ENCODE results near the gene ATP11A.
"Not testable (repeated sequence)": the region's sequence is repeated elsewhere in the genome, so short reads cannot be mapped to it uniquely, and the experiment has no call there.

The ATP11A gene

DNA sequence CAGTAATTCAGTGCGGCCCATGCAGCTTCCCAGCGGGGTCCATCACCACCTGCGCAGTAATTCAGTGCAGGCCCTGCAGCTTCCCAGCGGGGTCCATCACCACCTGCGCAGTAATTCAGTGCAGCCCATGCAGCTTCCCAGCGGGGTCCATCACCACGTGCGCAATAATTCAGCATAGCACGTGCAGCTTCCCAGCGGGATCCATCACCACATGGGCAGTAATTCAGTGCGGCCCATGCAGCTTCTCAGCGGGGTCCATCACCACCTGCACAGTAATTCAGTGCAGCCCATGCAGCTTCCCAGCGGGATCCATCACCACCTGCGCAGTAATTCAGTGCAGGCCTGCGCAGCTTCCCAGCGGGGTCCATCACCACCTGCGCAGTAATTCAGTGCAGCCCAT is 173.5 kb downstream of the ATP11A start:
- not testable (repeated sequence) for DNase-seq (ENCODE audit: low spot score)

DNA sequence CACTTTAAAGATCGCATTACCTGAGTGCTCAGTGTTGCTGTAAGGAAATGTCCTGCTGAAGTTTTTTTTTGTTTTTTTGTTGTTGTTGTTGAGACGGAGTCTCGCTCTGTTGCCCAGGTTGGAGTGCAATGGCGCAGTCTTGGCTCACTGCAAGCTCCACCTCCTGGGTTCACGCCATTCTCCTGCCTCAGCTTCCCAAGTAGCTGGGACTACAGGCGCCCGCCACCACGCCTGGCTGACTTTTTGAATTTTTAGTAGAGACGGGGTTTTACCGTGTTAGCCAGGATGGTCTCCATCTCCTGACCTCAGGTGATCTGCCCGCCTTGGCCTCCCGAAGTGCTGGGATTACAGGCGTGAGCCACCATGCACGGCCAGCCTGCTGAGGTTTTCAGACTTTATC is 175.6 kb downstream of the ATP11A start:
- not testable (repeated sequence) for DNase-seq (ENCODE audit: low spot score)

DNA sequence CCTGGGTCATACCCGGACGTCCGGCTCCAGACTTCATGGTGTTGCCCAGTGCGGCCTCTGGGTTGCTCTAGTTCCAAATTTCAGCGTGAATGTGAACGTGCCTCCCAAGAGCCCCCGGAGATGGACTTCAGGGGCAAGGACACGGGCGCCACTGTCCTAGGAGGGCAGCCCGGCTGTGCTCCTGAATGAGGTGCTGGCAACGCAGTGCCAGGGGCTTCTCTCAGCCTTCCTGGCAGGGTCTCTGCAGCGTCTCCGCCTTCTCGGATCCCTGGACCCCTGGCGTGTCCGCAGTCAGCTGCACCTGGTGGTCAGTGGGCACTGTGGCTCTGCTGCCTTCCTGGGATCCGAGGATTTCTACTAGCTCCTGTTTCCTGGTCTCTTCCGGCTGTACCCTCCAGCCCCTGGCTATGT is 177.5 kb downstream of the ATP11A start:
- DNase-seq (ENCODE audit: low spot score): no peak

DNA sequence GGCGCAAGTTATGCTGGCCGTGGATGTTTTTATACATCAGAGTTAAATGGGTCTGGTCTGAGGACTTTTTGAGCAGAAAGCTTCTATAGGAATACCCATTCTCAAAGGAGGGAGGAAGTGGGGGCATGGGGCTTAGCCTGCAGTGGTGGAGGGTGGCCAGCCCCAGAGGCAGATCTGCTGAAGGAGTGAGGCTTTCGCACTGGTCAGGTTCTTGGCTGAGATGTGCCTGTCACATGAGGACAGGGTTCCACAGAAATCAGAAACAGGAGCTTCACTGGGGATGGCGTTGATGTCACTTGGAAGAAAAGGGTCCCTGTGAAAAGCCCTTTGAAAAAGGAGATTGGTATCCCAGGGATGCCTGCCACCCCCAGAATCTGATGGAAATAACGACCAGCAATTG is 178.5 kb downstream of the ATP11A start:
- DNase-seq (ENCODE audit: low spot score): no peak

DNA sequence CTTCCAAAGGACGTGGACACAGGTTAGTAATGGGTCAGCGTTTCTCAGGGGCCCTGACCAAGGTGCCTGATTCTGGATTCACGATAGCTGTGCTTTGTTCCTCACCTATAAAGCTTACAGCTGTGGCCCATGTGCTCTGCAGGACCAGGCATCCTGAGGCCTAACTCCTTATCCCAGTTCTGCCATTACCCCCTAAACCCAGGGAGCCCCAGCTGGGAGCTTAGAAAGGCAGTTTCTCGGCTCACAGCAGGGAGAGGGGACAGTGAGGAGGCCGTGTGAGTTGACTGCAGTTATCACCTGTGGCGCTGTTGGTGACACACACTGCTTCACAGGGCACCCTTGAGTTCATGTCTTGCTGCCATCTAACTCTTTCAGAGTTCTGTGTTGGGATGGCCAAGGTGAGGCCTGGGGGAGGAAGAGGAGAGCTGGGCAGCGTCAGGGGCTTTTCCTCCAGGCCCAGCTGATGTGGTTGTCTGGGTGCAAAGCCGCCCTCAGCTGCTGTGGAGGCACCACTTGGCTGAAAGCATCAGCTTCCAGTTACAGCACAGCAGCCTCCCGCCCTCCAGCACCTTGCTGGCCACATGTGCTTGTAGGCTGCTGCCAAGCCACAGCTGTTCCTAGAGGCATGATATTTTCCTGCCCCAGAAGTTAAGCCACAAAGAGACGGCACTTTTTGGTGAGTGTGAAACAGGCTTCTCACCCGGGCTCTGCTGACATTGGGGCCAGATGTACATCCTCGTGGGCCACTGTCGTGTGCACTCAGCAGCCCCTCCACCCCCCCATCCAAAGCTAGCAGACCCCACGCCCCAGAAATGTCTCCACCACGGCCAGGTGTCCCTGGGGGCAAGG is 179.6 kb downstream of the ATP11A start:
- DNase-seq (ENCODE audit: low spot score): no peak

DNA sequence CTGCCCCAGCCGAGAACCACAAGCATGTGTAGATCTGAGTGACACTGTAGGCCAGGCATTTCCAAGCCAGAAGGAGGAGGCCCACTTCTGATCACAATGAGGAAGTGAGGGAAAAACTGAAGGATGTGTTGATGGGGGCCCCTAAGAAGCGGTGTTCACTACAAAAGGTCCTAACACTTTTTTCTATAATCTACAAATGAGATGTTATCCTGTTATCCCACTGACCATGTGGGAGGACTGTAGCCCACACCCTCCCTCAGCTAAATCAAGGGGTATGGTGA is 180.2 kb downstream of the ATP11A start:
- DNase-seq (ENCODE audit: low spot score): no peak

DNA sequence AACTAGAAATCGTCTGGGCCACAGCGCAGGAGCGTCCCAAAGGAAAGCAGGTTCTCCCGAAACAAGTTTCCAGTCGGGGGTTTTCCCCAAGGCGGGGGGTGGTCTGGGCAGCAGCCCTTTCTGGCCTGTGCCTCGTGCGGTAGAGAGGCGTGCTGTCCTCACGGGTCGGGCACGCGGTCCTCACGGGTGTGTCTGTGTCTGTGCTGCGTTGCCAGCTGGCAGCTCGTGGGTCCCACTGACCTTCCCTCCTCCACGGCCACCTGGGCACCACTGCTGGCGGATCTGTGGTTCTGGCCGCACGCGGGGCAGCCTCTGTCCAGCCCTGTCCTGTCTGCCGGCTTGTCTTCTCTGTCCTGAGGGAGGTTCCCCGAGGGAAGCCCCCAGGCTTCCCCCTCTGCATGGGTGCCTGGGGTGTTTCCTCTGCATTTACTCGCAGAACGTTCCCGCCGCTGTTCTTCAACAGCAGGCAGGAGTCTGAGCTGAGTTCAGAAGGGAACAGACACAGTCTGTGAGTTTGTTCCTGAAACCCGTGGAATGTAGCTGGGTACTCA is 181.0 kb downstream of the ATP11A start:
- DNase-seq (ENCODE audit: low spot score): no peak

DNA sequence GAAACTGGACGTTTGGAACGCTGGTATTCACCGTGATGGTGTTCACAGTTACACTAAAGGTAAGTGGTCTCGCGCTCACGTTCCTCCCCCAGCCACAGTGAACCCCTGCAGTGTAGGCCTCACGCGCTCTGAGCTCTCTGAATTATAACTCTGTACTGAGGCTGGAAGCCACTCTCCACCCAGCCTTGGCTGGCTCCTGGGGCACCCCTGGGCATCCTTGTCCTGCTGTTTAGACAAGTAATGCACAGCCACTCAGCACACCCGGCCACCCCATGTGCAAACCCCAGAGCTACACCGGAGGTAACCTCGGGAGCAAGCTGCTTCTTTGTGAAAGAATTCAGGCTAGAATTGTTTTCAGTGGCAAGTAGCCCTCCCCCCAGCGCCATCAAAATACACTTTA is 181.9 kb downstream of the ATP11A start:
- no peak for DNase-seq (ENCODE audit: low spot score)

DNA sequence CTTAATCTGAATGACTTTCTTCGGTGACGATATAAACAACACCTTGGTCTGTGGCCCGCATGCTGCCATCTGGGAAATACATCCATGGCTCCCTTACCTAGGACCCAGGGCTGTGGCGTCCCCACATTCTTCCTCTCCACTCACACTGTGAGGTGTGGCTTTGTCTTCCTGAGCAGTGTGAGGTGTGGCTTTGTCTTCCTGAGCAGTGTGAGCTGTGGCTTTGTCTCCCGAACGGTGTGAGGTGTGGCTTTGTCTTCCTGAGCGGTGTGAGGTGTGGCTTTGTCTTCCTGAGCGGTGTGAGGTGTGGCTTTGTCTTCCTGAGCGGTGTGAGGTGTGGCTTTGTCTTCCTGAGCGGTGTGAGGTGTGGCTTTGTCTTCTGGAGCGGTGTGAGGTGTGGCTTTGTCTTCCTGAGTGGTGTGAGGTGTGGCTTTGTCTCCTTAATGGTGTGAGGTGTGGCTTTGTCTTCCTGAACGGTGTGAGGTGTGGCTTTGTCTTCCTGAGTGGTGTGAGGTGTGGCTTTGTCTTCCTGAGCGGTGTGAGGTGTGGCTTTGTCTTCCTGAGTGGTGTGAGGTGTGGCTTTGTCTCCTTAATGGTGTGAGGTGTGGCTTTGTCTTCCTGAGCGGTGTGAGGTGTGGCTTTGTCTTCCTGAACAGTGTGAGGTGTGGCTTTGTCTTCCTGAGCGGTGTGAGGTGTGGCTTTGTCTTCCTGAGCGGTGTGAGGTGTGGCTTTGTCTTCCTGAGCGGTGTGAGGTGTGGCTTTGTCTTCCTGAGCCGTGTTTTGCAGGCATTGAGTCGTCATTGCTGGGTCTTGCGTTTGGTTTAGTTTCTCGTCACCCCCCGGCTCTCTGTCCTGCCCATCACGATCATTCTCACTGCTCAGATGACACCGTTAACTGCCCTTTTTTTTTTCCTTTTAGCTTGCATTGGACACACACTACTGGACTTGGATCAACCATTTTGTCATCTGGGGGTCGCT is 183.1 kb downstream of the ATP11A start:
- DNase-seq (ENCODE audit: low spot score): peak; percentile 60

DNA sequence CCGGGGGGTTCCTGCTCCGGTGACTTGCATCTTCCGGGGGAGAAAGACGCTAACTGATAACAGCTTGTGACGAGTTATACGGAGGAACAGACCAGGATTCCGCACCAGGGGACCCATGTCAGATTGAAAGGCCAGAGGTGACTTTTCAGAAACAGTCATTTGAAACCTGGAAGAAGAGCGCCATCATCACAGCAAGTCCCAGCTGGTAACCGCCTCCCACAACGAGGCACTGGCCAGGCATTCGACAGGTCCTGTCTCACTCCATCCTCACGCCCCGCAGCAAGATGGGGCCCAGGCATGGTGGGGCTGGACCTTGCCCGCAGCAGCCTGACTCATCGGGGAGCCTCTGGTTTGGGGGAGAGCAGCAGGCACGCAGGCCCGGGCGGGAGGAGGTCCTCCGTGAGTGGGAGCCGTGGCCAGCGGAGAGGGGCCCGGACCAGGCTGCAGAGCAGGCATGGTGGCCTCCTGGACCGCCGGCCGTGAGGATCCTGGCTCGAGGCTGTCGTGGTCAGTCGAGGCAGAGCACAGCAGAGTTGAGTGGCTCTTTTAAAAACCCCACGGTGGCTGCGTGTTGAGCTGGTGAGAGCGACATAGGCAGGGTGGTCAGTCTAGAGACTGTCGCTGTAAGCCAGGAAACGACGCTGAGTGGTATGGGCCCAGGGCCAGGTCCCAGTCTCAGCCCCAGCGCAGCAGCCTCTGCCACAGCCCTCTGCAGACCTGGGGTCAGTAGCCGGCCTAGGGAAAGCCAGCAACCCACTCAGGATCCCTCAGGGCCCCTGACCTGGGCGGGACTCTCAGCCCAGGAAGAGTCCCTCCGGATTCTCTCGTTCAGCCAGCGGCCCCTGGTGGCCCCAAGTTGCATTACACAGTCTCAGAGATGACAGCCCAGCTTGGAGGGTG is 184.3 kb downstream of the ATP11A start:
- no peak for DNase-seq (ENCODE audit: low spot score)

DNA sequence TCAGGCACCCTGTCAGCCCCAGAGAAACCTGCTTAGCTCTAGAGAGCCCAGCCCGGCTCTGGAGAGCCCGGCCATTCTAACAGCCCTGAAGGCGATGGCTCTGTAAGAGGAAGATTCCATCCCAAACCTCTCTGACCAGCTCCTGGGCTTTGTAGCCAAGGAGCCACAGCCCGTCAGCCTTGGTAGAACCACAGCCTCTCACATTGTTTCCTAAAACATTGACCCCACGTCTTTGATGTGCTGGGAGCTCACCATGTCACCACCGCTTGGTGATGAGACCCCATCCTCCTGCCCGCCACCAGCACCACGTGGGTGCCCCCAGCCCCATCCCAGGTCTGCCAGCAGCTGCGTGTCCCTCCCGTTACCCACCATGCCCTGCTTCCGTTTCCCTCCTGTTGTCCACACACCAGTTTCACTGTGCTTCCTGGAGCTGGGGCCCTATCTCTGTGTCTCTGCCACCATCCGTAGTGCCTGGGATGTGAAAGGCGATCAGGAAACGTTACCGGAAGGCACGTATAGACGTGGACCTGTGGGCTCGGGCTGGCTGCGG is 185.0 kb downstream of the ATP11A start:
- DNase-seq (ENCODE audit: low spot score): no peak

DNA sequence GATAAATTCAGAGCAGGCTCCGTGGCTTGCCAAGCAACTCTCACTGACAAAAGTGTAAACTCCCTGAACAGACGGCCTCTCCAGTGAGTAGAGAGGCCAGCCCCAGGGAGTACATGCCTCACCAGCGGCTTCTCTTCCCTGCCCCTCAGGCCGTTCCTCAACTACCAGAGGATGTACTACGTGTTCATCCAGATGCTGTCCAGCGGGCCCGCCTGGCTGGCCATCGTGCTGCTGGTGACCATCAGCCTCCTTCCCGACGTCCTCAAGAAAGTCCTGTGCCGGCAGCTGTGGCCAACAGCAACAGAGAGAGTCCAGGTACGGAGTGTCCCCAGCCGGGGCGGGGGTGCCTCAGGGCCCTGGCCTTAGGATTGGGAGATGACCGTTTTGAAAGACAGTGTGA is 185.8 kb downstream of the ATP11A start:
- no peak for DNase-seq (ENCODE audit: low spot score)

DNA sequence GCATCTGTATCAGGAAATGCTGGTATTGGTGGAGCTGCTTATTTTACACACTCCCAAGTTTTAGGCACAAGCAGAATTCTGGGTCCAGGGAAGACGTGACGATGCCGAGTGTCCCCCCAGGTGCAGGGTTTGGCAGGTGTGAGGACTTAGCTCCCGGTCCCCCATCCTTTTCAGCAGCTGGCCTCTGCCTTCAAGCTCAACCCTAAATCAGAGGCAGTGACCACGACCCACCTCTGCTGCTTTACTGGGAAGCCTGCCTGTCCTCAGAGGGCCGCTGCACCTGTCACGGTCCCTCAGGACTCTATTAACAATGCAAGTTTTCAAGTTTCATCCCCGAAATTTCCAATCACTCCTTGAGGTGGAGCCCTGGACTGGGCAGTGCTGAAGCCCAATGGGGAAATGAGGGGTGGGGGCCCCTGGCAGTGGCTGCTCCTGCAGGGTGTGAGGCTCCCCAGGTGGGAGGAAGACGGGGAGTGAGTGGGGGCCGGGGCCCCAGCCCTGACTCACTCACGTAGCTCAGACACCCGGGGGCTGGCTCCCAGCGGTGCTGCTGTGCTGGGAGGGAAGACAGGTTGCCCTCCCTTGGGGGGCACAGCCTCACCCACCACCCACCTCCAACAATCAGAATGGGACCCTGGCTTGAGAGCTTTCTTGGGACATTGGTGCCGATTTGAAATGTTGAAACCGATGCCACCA is 186.6 kb downstream of the ATP11A start:
- no peak for DNase-seq (ENCODE audit: low spot score)

DNA sequence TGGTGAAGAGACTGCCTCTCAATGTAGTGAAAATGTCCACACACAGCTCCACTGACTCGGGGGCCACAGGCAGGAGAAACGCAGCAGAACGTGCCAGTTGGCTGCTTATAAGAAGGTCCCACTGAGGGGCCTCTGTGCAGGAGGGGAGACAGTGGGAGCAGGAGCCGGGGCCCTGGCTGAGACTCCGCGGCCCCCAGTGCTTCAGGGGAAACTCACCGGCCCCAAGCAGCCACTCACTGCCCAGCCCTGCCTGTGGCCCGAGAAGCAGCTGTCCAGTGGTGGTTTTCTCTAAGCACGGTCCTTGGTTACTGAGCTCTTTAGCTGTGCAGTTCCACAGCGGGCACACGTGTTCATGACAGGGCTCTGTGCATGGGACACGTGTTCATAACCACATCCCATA is 187.2 kb downstream of the ATP11A start:
- no peak for DNase-seq (ENCODE audit: low spot score)

DNA sequence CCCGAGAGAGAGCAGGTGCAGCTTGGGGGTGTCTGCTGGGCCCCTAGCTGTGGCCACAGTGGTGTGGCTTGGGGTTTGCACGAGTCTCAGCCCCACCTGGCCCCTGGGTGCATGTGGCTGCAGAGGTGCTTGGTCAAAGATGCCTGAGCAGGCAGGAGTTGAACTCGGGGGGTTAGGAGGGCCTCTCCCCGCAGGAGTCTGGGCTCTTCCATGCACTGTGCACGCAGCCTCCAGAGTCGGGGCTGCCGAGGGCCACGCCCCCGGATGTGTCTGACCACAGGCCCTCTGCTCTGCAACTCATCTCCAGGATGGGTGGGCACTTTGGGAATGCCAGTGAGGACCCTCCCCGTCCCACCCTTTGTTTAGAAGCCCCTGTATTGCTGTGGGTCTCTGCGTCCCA is 187.7 kb downstream of the ATP11A start:
- DNase-seq (ENCODE audit: low spot score): no peak

DNA sequence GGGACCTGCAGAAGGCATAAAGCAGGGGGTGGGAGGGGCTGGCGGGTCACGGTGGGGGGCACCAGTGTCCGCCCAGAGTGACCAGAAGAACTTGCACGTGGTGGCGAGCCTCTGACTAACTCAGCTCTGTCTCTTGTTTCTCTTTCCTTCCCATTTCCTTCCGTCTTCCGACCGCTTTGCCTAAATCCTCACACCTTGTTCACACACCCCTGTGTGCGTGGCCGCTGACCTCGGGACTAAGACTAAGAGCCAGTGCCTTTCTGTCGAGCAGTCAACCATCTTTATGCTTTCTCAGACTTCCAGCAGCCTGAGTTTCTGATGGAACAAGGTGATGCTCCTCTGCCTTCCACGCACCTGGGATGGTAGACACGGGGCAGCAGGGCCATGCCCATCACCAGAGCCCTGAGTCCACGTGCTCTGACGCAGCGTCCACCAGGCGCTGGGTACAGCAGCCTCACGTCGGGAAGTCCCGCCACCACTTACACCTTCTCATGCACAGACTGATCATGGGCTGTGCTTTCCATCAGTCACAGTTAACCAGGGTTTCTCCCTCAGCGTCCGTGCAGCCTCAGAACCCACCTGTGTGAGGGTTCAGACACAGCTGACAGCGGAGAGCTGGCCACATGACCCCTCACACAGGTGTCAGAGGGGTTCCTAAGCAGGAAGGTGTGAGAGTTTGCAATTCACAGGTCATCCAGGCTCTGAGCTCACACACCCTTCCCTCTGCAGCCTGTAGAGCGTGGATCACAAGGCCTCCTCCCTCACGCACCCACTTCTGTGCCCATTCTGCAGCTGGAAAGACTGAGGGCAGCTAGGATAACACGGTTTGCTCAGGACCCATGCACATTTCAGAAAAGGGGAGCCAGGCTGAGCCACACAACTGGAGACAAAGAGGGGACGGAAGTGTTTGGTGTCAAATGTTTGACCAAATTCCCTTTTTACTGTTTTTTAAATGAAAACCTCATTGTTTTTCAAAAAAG is 188.4 kb downstream of the ATP11A start:
- no peak for DNase-seq (ENCODE audit: low spot score)

DNA sequence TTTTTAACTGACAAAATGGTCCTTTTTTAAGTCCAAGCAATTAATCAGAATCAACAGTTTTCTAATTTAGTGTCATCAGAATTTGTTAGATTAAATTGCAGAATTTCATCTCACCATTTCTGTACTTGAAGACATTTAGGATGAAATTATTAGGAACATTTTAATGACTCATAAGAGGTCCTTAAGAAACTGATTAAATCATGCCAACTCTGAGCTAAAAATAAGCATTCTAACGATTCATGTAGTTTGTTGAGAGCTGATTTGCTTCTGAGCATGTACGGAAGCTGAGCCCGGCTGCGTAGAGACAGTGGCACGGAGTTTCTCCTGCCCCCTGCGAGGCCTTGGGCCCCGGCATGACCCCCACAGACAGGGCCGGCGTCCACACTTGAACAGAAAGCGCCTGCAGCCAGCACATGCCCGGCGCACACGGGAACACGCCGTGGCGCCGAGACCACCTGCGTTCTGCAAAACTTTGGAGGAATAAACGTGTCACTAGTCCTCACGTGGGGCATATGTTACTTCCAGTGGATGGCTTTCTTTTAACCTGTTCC is 189.5 kb downstream of the ATP11A start:
- no peak for DNase-seq (ENCODE audit: low spot score)

DNA sequence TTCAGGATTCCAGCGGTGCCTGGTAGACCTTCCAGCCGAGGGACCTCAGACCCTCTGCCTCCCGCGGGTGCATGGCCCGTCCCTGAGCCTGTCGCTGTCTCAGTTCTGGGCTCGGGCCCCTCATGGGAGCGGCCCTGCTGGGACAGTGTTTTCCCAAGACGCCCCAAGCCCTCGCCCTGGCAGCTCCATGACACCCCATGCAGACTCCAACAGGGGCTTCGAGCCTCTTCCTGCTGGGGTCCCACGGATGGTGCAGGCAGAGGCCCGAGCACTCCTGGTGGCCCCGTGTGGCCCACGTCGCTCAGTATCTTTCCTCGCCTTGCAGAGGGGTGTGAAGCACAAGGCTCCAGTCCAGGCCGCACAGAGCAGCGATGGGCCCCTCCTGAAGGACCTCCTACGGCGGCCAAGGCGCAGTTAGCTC is 190.4 kb downstream of the ATP11A start:
- DNase-seq (ENCODE audit: low spot score): no peak

DNA sequence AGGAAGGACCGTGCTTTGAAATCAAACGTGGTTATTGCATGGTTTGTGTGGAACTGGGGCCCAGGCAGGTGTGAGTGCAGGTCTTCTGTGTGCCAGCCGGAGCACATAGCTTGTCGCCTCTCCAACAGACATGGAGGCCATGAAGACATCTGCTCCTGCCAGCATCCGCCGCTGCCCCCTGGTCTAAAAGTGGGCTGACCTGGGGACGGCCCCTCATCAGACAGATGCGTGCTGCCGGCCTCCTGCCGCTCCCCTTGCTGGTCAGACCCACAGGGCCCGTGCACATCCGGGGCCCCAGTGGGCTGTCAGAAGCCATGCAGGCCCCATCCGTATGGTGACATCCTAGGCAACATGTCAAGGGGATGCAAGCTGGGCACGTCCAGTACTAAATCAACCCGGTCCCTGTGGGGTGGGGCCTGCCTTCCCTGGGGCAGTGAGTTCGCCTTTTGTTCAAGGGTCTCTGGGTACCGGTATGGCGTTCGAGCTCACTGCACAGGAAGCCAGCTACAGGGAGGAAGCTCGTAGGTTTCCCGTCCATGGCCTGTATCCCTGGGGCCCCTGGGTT is 191.2 kb downstream of the ATP11A start:
- no peak for DNase-seq (ENCODE audit: low spot score)
